K562 (cell line): ENCODE results near the gene RAB3GAP2. TPM values are rescaled to one million over a fixed set of nuclear protein-coding genes. Genes with fewer than 3 reads are reported as not detected.

Experiments
- CREB3L1 ChIP-seq: fragments of 450-650 bp; IDR thresholded peaks from 2 replicates; pipeline ENCODE4 v1.6.1; 2014; ENCODE audit warnings: low read depth, mild to moderate bottlenecking, moderate library complexity, borderline replicate concordance
- GATAD2B ChIP-seq: fragments of 450-650 bp; IDR thresholded peaks from 2 replicates; pipeline ENCODE4 v1.6.1; 2017; ENCODE audit warnings: mild to moderate bottlenecking, borderline replicate concordance
- GTF2A2 ChIP-seq: IDR thresholded peaks from 2 replicates; pipeline ENCODE4 v1.6.1; 2016; ENCODE audit warnings: mild to moderate bottlenecking, missing genetic modification characterization, missing compliant biosample characterization
- HDAC1 ChIP-seq, 2 experiments: fragments of 450-650 bp; IDR thresholded peaks; 2 replicates each; pipeline ENCODE4 v1.6.1; 2016 to 2017; ENCODE audit warnings: inconsistent platforms in 1 of 2, mild to moderate bottlenecking in 1 of 2, moderate library complexity in 1 of 2
- KAT2B ChIP-seq: IDR thresholded peaks from one replicate; pipeline ENCODE4 v1.6.1; 2012; ENCODE audit warnings: low read depth, mild to moderate bottlenecking, control low read depth, inconsistent platforms, low read length, moderate library complexity
- L3MBTL2 ChIP-seq: fragments of 450-650 bp; IDR thresholded peaks from 2 replicates; pipeline ENCODE4 v1.6.1; 2016; ENCODE audit warnings: mild to moderate bottlenecking, moderate library complexity
- NEUROD1 ChIP-seq: fragments of 150-350 bp; IDR thresholded peaks from 2 replicates; pipeline ENCODE4 v1.6.1; 2014; ENCODE audit warnings: borderline replicate concordance, low read length, low read depth; ENCODE audit not compliant: partially characterized antibody
- PML ChIP-seq: IDR thresholded peaks from 2 replicates; pipeline ENCODE4 v1.6.1; 2012; ENCODE audit warnings: low read length, inconsistent platforms
- TCF7L2 ChIP-seq: fragments of 150-350 bp; IDR thresholded peaks from 2 replicates; pipeline ENCODE4 v1.6.1; 2016; ENCODE audit warnings: low read depth, mild to moderate bottlenecking, low read length, moderate library complexity
- TRIM28 ChIP-seq: fragments of 450-650 bp; IDR thresholded peaks from 2 replicates; pipeline ENCODE4 v1.6.1; 2017
- XRCC3 ChIP-seq: fragments of 450-650 bp; IDR thresholded peaks from 2 replicates; pipeline ENCODE4 v1.6.1; 2017; ENCODE audit warnings: mild to moderate bottlenecking, moderate library complexity
- ZBTB11 ChIP-seq, 3 experiments: fragments of 200-800 bp in 1 of 3; fragments of 250-450 bp in 1 of 3; fragments of 450-650 bp in 1 of 3; sonication (Bioruptor Pico) in 1 of 3; sonication (Bioruptor generic) in 1 of 3; formaldehyde crosslinking in 1 of 3; IDR thresholded peaks; 2 replicates each; pipeline versions ENCODE4 v1.6.1 to v1.8.0; 2016 to 2022; ENCODE audit warnings: mild to moderate bottlenecking in 2 of 3, missing genetic modification characterization in 2 of 3, missing compliant biosample characterization in 1 of 3, moderate library complexity in 1 of 3
- ZBTB33 ChIP-seq: sonication (generic); formaldehyde crosslinking; IDR thresholded peaks from 2 replicates; pipeline ENCODE4 v1.8.1; 2023; ENCODE audit warnings: mild to moderate bottlenecking, missing genetic modification reagents
- ZFP36 ChIP-seq: fragments of 150-350 bp; IDR thresholded peaks from 2 replicates; pipeline ENCODE4 v1.6.1; 2018; ENCODE audit warnings: low read length, low read depth; ENCODE audit not compliant: partially characterized antibody
- ZNF253 ChIP-seq: fragments of 250-450 bp; sonication (Bioruptor Pico); conservative IDR thresholded peaks from 2 replicates; pipeline ENCODE4 v1.6.1; 2021; ENCODE audit warnings: mild to moderate bottlenecking
- ZNF280A ChIP-seq: fragments of 450-650 bp; IDR thresholded peaks from 2 replicates; pipeline ENCODE4 v1.6.1; 2018; ENCODE audit warnings: mild to moderate bottlenecking, low read depth; ENCODE audit not compliant: partially characterized antibody
- ZNF347 ChIP-seq: fragments of 450-650 bp; formaldehyde crosslinking; IDR thresholded peaks from 2 replicates; pipeline ENCODE4 v1.4.0; 2020; ENCODE audit warnings: low read depth, mild to moderate bottlenecking, moderate library complexity
- ZNF561 ChIP-seq: fragments of 450-650 bp; formaldehyde crosslinking; conservative IDR thresholded peaks from 2 replicates; pipeline ENCODE4 v1.4.0; 2020; ENCODE audit warnings: mild to moderate bottlenecking, moderate library complexity
- ZNF717 ChIP-seq: fragments of 250-450 bp; sonication (Bioruptor Pico); IDR thresholded peaks from 2 replicates; pipeline ENCODE4 v1.5.0; 2021
- polyA plus RNA-seq, 8 experiments: library from polyadenylated mRNA; depleted of rRNA in 4 of 8; stranded (reverse) in 5 of 8; unstranded in 3 of 8; fragments of >200 nt; fragmentation: Nextera tagmentation in 2 of 8; fragmentation: Illumina TruSeq in 1 of 8; extraction: Ambion mirVana in 2 of 8; extraction: Trizol in 1 of 8; gene quantifications; 2 replicates each; pipeline versions ENCODE4 v1.2.1 to v1.2.3, GENCODE V29; 2011 to 2014; ENCODE audit warnings: inconsistent platforms in 1 of 8, missing spikeins in 1 of 8
- total RNA-seq, 7 experiments: library from RNA; depleted of rRNA in 6 of 7; stranded (reverse); fragments of >200 nt in 6 of 7; fragmentation: Illumina TruSeq in 2 of 7; extraction: Trizol in 2 of 7; gene quantifications; 2 replicates each; pipeline versions ENCODE4 v1.2.1 to v1.2.3, GENCODE V29; 2011 to 2021; ENCODE audit warnings: low replicate concordance in 1 of 7

The RAB3GAP2 gene
- total and polyA plus RNA-seq, 9 of the 15 experiments (the other 6 are each of a cell fraction or from before 2014, with no cell fraction given): 14.1 to 69.1 (median 32.2) TPM

GRCh38 chr1:220249522-220249921 is 22.7 kb downstream of the RAB3GAP2 start (continued):
- TF ChIP-seq ZBTB33 (CRISPR knock-in tag) (no peak), XRCC3 (peak; percentile 45; the same call in 1 of the 2 replicates), ZNF280A (peak; percentile 68), ZFP36 (peak; percentile 94), ZBTB11 (CRISPR knock-in tag; IDR thresholded peaks at IDR 0.05) (no peak), GTF2A2 (tag) (no peak), ZNF717 (no peak), TRIM28 (peak; percentile 94), ZNF253 (CRISPR knock-in tag) (no peak), NEUROD1 (no peak), HDAC1 (IDR thresholded peaks at IDR 0.05) (no peak), L3MBTL2 (no peak), CREB3L1 (no peak), TCF7L2 (no peak), ZNF561 (CRISPR knock-in tag) (no peak), GATAD2B (no peak), PML (no peak), ZNF347 (no peak), KAT2B (no peak)
